Common myeloid progenitor, CD34-positive (primary cell): Measurements from ENCODE around the gene RGS3.

Experiments used
- CTCF ChIA-PET: fragments of 350-600 bp; sonication (Branson Sonifier 250); formaldehyde crosslinking; loops from one replicate; lab custom pipeline; 2021; ENCODE audit warnings: antibody characterized with exemption; lab: Charles Lee
- POLR2A ChIA-PET: fragments of 350-600 bp; sonication (Branson Sonifier 250); formaldehyde crosslinking; loops from one replicate; lab custom pipeline; 2021; ENCODE audit warnings: antibody characterized with exemption; lab: Charles Lee
- DNase-seq, 3 donors: peaks; one replicate each; pipeline versions ENCODE4 v3.0.0 to v3.0.0-alpha.2; 2013
- H3K27ac ChIP-seq, 2 experiments: 1 replicate in 1 of 2; 2 replicates in 1 of 2; pipeline ENCODE4 v1.7.0; 2013; ENCODE audit warnings: inconsistent platforms in 2 of 2, low read length in 2 of 2, mild to moderate bottlenecking in 2 of 2, low read depth in 1 of 2, moderate library complexity in 1 of 2; ENCODE audit not compliant: severe bottlenecking in 2 of 2, insufficient read depth in 1 of 2, poor library complexity in 1 of 2
- H3K27me3 ChIP-seq, 5 experiments: replicated peaks in 2 of 5; 1 replicate in 3 of 5; 2 replicates in 2 of 5; pipeline versions ENCODE4 v1.6.1 to v1.7.0; 2013; ENCODE audit warnings: low read length in 4 of 5, mild to moderate bottlenecking in 2 of 5, moderate library complexity in 2 of 5, inconsistent platforms in 1 of 5; ENCODE audit not compliant: insufficient read depth in 5 of 5, control insufficient read depth in 4 of 5
- H3K36me3 ChIP-seq, 4 experiments: 1 replicate in 2 of 4; 2 replicates in 2 of 4; pipeline versions ENCODE4 v1.6.1 to v1.7.0; 2013; ENCODE audit warnings: low read length in 3 of 4, control low read depth in 1 of 4, mild to moderate bottlenecking in 1 of 4; ENCODE audit not compliant: control insufficient read depth in 4 of 4, insufficient read depth in 4 of 4
- H3K4me1 ChIP-seq, 4 experiments: 1 replicate in 3 of 4; 2 replicates in 1 of 4; pipeline versions ENCODE4 v1.6.1 to v1.7.1; 2013; ENCODE audit warnings: low read length in 3 of 4, mild to moderate bottlenecking in 3 of 4, control low read depth in 1 of 4, inconsistent platforms in 1 of 4, moderate library complexity in 1 of 4; ENCODE audit not compliant: control insufficient read depth in 4 of 4, insufficient read depth in 4 of 4; ENCODE audit errors: control extremely low read depth in 1 of 4
- H3K4me3 ChIP-seq, 7 experiments: 1 replicate in 4 of 7; 2 replicates in 3 of 7; pipeline versions ENCODE4 v1.5.1 to v1.7.0; 2013; ENCODE audit warnings: mild to moderate bottlenecking in 7 of 7, low read length in 6 of 7, moderate library complexity in 6 of 7, inconsistent platforms in 2 of 7, low read depth in 2 of 7, control low read depth in 1 of 7; ENCODE audit not compliant: insufficient read depth in 4 of 7, control insufficient read depth in 1 of 7; ENCODE audit errors: extremely low read depth in 1 of 7
- H3K9me3 ChIP-seq, 5 experiments: 1 replicate in 4 of 5; 2 replicates in 1 of 5; pipeline versions ENCODE4 v1.6.1 to v1.7.1; 2013; ENCODE audit warnings: low read length in 4 of 5, mild to moderate bottlenecking in 2 of 5, inconsistent platforms in 1 of 5, low read depth in 1 of 5, moderate library complexity in 1 of 5; ENCODE audit not compliant: control insufficient read depth in 4 of 5, insufficient read depth in 2 of 5; ENCODE audit errors: control extremely low read depth in 1 of 5
- WGBS: methylation state at CpG from one replicate; pipeline ENCODE4 v1.1.5; 2013; ENCODE audit not compliant: insufficient coverage; 5-methylcytosine and 5-hydroxymethylcytosine counted together

The RGS3 gene

GRCh38 chr9:113646491-113646890 lies 183.0 kb downstream of the RGS3 start:
- Histone ChIP-seq H3K36me3 (no peaks in the 10 kb centered on the region), H3K9me3 (no peaks in the 10 kb centered on the region), H3K4me1 (no peaks in the 10 kb centered on the region), H3K4me3 (no peak overlapping the region), H3K27ac (no peak overlapping the region), H3K27me3 (no peaks in the 10 kb centered on the region)
- no peak for DNase-seq
- 88% methylated on average over 7 of the region's 7 CpGs for WGBS
- ChIA-PET CTCF (interaction anchor here (1.0 to 1.6 kb wide), 2 partner anchors 8 to 12 kb away, joined by 3 to 5 read pairs; no protein-coding TSS in a partner anchor), POLR2A (no interaction called here)
